SJSA1 (cell line): ENCODE results near the gene SLAIN2. TPM values are rescaled to one million over a fixed set of nuclear protein-coding genes. Genes with fewer than 3 reads are reported as not detected.

ENCODE experiments used
- DNase-seq, 2 experiments: peaks; one replicate each; pipeline ENCODE4 v3.0.0-alpha.2; 2015 to 2020; ENCODE audit warnings: low spot score in 2 of 2, low read depth in 1 of 2
- H3K27ac ChIP-seq: fragments of 250-450 bp; sonication (Bioruptor Pico); 2 replicates; pipeline ENCODE4 v1.5.1; 2020; ENCODE audit warnings: mild to moderate bottlenecking, moderate library complexity
- H3K27me3 ChIP-seq: fragments of 250-450 bp; sonication (Bioruptor Pico); replicated peaks from 2 replicates; pipeline ENCODE4 v1.5.1; 2020; ENCODE audit warnings: mild to moderate bottlenecking, moderate library complexity
- H3K36me3 ChIP-seq: fragments of 250-450 bp; sonication (Bioruptor Pico); 2 replicates; pipeline ENCODE4 v1.5.1; 2020; ENCODE audit warnings: mild to moderate bottlenecking
- H3K4me1 ChIP-seq: fragments of 250-450 bp; sonication (Bioruptor Pico); replicated peaks from 2 replicates; pipeline ENCODE4 v1.6.1; 2021; ENCODE audit warnings: mild to moderate bottlenecking
- H3K4me3 ChIP-seq: fragments of 250-450 bp; sonication (Bioruptor Pico); 2 replicates; pipeline ENCODE4 v1.5.1; 2020; ENCODE audit warnings: mild to moderate bottlenecking
- H3K9me3 ChIP-seq: fragments of 250-450 bp; sonication (Bioruptor Pico); replicated peaks from 2 replicates; pipeline ENCODE4 v1.5.1; 2020; ENCODE audit warnings: mild to moderate bottlenecking
- total RNA-seq: library from RNA; depleted of rRNA; stranded (reverse); fragments of >200 nt; shearing (Covaris generic); gene quantifications from 2 replicates; pipeline ENCODE4 v1.2.3, GENCODE V29; 2014

Gene SLAIN2
- total RNA-seq, 1 experiment from 2014 or later, result 40.1 TPM

DNA sequence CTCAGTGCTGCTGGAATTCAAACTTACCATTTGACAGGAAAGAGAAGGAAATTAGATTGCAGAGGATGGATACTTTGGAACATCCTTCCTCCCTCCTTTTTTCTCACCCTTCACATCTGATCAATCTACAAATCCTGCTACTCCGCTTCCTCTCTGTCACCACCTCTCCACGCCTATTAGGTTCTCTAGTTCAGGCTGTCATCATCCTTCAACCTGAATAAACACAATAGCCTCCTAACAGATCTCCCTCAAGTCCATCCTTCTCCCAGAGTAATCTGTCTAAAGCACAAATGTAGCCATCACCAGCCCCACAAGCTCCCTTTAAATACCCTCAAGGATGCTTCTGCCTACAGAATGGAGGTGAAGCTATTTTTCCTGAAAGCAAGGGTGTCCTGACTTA, 20.0 kb upstream of the SLAIN2 start:
- no peak for DNase-seq
- Histone ChIP-seq H3K4me1 (no peaks in the 10 kb centered on the region), H3K9me3 (no peaks in the 10 kb centered on the region), H3K4me3 (no peak overlapping the region), H3K27me3 (no peaks in the 10 kb centered on the region), H3K27ac (no peak overlapping the region), H3K36me3 (no peaks in the 10 kb centered on the region)

- H3K27ac ChIP-seq, result no peak overlapping the region
- no peaks in the 10 kb centered on the region for H3K9me3 ChIP-seq
- no peak overlapping the region for H3K4me3 ChIP-seq
- no peaks in the 10 kb centered on the region for H3K4me1 ChIP-seq
- H3K36me3 ChIP-seq, result no peaks in the 10 kb centered on the region
- DNase-seq, result no peak
- no peaks in the 10 kb centered on the region for H3K27me3 ChIP-seq
Observed at GRCh38 chr4:48322063-48322462, 19.3 kb upstream of the SLAIN2 start.

DNA sequence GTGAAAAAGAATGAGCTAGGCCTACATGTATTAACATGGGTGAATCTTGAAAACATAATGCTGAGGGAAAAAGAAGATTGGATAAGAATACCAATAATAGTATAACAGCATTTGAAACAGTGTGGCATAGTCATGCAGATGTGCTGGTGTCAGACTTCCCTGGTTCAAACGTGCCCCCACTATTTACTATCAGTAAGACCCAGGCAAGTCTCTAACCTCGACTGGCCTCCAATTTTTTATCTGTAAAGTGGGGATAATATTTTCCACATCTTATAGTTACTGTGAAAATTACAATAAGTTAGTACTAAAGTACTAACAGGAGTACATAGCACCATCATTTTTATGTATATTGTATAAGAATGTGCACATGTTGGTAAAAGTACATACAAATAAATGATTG, 17.0 kb upstream of the SLAIN2 start:
- Histone ChIP-seq H3K36me3 (no peaks in the 10 kb centered on the region), H3K9me3 (no peaks in the 10 kb centered on the region), H3K4me3 (no peak overlapping the region), H3K27ac (no peak overlapping the region), H3K27me3 (no peaks in the 10 kb centered on the region), H3K4me1 (peaks cover 14% of the 10 kb centered on the region)
- no peak for DNase-seq

- Histone ChIP-seq H3K4me3 (no peak overlapping the region), H3K36me3 (no peaks in the 10 kb centered on the region), H3K27me3 (no peaks in the 10 kb centered on the region), H3K9me3 (no peaks in the 10 kb centered on the region), H3K4me1 (peaks cover 57% of the 10 kb centered on the region), H3K27ac (peak overlapping the region; percentile 96)
- no peak for DNase-seq
Observed at GRCh38 chr4:48329193-48329592, 12.1 kb upstream of the SLAIN2 start.

DNA sequence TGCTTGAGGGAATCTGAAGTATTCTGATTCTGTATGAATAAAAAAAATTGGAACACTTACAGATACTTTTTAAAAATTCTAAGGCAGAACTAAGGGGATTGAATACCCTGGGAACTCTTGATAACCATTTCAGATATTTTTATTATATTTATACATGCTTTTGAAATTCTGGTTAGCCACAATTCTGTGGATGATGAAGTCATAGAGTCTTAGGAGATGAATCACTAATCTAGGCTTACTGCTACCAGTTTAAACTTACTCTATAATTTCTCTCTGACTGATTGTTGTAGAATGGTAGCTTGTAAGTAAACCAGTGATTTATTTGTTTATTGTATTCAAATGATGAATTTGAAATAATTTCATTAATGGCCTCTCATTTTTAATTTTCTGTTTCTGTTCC, 11.4 kb upstream of the SLAIN2 start:
- H3K9me3 ChIP-seq, result no peaks in the 10 kb centered on the region
- H3K4me3 ChIP-seq, result no peak overlapping the region
- H3K36me3 ChIP-seq, result no peaks in the 10 kb centered on the region
- H3K4me1 ChIP-seq, result peaks cover 57% of the 10 kb centered on the region
- peak in 1 of 2 experiments; percentile 68 for DNase-seq
- peak overlapping the region; percentile 96 for H3K27ac ChIP-seq
- H3K27me3 ChIP-seq, result no peaks in the 10 kb centered on the region

DNA sequence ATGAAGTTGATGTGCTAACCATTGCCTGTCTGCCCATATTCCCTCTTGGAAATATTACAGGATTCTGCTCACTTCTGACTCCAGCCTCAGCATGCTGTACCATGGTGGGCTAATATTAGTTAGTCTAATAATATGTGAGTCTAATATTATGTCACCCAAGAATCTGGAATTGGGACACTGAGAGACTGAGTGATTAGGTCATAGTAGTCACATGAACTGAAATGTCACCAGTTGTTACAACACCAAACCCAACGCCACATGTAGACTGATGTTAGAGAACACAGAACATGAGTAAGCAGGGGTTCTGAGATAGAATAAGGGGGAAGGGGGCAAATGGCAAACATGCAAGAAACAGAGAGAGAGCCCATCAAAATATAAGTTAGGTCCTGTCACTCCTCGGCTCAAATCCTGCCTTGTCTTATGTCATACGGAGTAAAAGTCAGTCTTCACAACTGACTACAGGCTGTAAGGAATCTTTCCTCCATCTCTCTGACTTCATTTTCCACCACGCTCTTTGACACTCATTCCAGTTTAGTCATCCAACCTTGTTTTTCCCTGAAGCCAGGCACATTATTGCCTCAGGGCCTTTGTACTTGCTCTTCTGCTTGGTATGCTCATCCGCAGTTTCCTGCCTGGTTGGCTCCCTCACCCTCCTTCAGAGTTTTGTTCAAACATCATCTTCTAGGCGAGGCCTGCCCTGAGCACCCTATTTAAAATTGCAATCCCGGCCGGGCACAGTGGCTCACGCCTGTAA, 9.6 kb upstream of the SLAIN2 start:
- peak overlapping the region; percentile 96 for H3K27ac ChIP-seq
- peak in 1 of 2 experiments; percentile 47 for DNase-seq
- H3K27me3 ChIP-seq, result no peaks in the 10 kb centered on the region
- no peaks in the 10 kb centered on the region for H3K36me3 ChIP-seq
- peaks cover 66% of the 10 kb centered on the region for H3K4me1 ChIP-seq
- no peak overlapping the region for H3K4me3 ChIP-seq
- no peaks in the 10 kb centered on the region for H3K9me3 ChIP-seq

DNA sequence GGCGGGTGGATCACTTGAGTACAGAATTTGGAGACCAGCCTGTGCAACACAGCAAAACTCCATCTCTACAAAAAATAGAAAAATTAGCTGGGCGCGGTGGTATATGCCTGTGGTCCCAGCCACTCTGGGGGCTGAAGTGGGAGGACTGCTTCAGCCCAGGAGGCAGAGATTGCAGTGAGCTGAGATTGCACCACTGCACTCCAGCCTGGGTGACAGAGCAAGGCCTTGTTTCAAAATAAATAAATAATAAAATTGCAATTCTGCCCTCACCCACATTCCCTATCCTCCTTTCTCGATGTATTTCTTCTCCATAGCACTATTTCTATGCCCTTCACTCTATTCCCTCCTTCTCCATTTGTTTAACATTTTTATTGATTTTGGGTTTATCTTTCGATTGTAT, 8.7 kb upstream of the SLAIN2 start:
- no peak for DNase-seq
- H3K9me3 ChIP-seq, result no peaks in the 10 kb centered on the region
- no peaks in the 10 kb centered on the region for H3K36me3 ChIP-seq
- no peak overlapping the region for H3K4me3 ChIP-seq
- H3K27me3 ChIP-seq, result no peaks in the 10 kb centered on the region
- H3K27ac ChIP-seq, result peak overlapping the region; percentile 96; the same call in 1 of the 2 replicates
- peaks cover 70% of the 10 kb centered on the region for H3K4me1 ChIP-seq

GRCh38 chr4:48333587-48333986, 7.7 kb upstream of the SLAIN2 start:
- Histone ChIP-seq H3K27me3 (no peaks in the 10 kb centered on the region), H3K36me3 (no peaks in the 10 kb centered on the region), H3K9me3 (no peaks in the 10 kb centered on the region), H3K27ac (no peak overlapping the region), H3K4me3 (no peak overlapping the region), H3K4me1 (peaks cover 66% of the 10 kb centered on the region)
- no peak for DNase-seq

DNA sequence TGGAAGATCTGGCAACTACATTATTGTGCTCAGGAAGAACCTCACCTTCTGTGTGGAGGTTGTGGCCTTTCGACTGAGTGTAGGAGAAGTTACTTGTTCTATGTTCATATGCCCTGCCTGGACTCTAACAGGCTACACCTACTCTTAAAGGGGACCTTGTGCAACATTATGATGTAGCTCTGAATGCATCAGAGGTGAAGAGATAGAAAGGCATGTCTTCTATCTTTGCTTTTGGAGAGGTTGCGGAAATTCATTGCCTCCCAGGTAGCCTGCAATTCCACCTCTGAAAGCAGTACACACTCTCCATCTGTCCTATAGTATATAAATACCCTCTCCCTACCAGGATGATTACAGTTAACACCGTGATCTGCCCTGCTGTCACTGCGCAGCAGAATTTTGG, 7.1 kb upstream of the SLAIN2 start:
- DNase-seq, result no peak
- H3K27ac ChIP-seq, result no peak overlapping the region
- peaks cover 59% of the 10 kb centered on the region for H3K4me1 ChIP-seq
- no peak overlapping the region for H3K4me3 ChIP-seq
- H3K36me3 ChIP-seq, result no peaks in the 10 kb centered on the region
- no peaks in the 10 kb centered on the region for H3K9me3 ChIP-seq
- no peaks in the 10 kb centered on the region for H3K27me3 ChIP-seq

GRCh38 chr4:48334900-48335384, 6.4 kb upstream of the SLAIN2 start:
- Histone ChIP-seq H3K27me3 (no peaks in the 10 kb centered on the region), H3K4me3 (no peak overlapping the region), H3K4me1 (peaks cover 59% of the 10 kb centered on the region), H3K36me3 (no peaks in the 10 kb centered on the region), H3K27ac (no peak overlapping the region), H3K9me3 (no peaks in the 10 kb centered on the region)
- no peak for DNase-seq

- Histone ChIP-seq H3K27me3 (no peaks in the 10 kb centered on the region), H3K4me1 (peaks cover 50% of the 10 kb centered on the region), H3K27ac (no peak overlapping the region), H3K9me3 (no peaks in the 10 kb centered on the region), H3K36me3 (no peaks in the 10 kb centered on the region), H3K4me3 (no peak overlapping the region)
- DNase-seq, result no peak
Observed at GRCh38 chr4:48336146-48336870, 5.0 kb upstream of the SLAIN2 start.

DNA sequence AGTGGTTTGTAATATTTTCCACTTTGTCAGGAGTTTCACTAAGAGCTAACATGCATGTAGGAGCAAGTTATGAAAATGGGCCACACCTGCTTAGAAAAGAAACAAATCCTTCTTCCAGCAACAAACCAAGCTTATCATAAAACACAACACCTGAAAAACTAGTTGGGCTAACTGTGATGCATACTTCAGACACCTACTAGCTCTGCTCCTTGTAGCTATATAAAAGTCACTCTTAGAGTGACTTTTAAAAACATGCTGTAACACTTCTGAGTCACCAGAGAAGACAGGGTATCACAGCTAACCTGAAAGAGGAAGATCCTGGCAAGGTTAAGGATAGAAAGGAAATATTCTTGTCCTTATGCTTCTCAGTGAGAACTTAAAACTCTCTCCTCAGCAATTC, 3.6 kb upstream of the SLAIN2 start:
- H3K4me1 ChIP-seq, result peaks cover 37% of the 10 kb centered on the region
- H3K27ac ChIP-seq, result no peak overlapping the region
- DNase-seq, result no peak
- no peaks in the 10 kb centered on the region for H3K27me3 ChIP-seq
- H3K9me3 ChIP-seq, result no peaks in the 10 kb centered on the region; the same call in 1 of the 2 replicates
- H3K4me3 ChIP-seq, result no peak overlapping the region
- peaks cover 9% of the 10 kb centered on the region for H3K36me3 ChIP-seq

GRCh38 chr4:48339642-48340041, 1.7 kb upstream of the SLAIN2 start:
- Histone ChIP-seq H3K9me3 (no peaks in the 10 kb centered on the region; the same call in 1 of the 2 replicates), H3K27me3 (no peaks in the 10 kb centered on the region), H3K4me1 (peaks cover 35% of the 10 kb centered on the region), H3K27ac (no peak overlapping the region), H3K36me3 (peaks cover 9% of the 10 kb centered on the region), H3K4me3 (no peak overlapping the region)
- no peak for DNase-seq

- H3K4me1 ChIP-seq, result peaks cover 35% of the 10 kb centered on the region
- no peaks in the 10 kb centered on the region; the same call in 1 of the 2 replicates for H3K9me3 ChIP-seq
- peaks cover 9% of the 10 kb centered on the region for H3K36me3 ChIP-seq
- no peak for DNase-seq
- no peaks in the 10 kb centered on the region for H3K27me3 ChIP-seq
- H3K27ac ChIP-seq, result peak overlapping the region; percentile 95
- H3K4me3 ChIP-seq, result peak overlapping the region; percentile 91
Observed at GRCh38 chr4:48340276-48340964, 909 bp upstream of the SLAIN2 start.
